A204.1 (cell line): Measurements from ENCODE around the gene PRICKLE4.

Source experiments
- FAIRE-seq: peaks from 2 replicates; lab custom pipeline; 2012; peaks lifted over from hg19 to GRCh38; lab: Jason Lieb, UNC

Gene PRICKLE4

GRCh38 chr6:41771058-41771983 is 9.3 kb upstream of the PRICKLE4 start:
- no peak for FAIRE-seq

GRCh38 chr6:41774841-41775240 is 5.7 kb upstream of the PRICKLE4 start:
- FAIRE-seq, result no peak

- no peak for FAIRE-seq
These were observed 5.2 kb upstream of the PRICKLE4 start for GRCh38 chr6:41775293-41775882.

- FAIRE-seq, result no peak
These were observed 2.9 kb upstream of the PRICKLE4 start for GRCh38 chr6:41777551-41778285.

GRCh38 chr6:41778895-41779294 is 1.7 kb upstream of the PRICKLE4 start:
- no peak for FAIRE-seq

- FAIRE-seq, result no peak
These were observed 1.2 kb upstream of the PRICKLE4 start for GRCh38 chr6:41779336-41779735.

- no peak for FAIRE-seq
These were observed 613 bp upstream of the PRICKLE4 start, which contains the start of gene FRS3 for GRCh38 chr6:41779788-41780550. FRS3 (minus strand) TSS chr6:41779900; CDS start chr6:41776987, 2,913 bp downstream.

- no peak for FAIRE-seq
These were observed 766 bp downstream of the PRICKLE4 start for GRCh38 chr6:41781366-41781730.

- FAIRE-seq, result no peak
These were observed 2.7 kb downstream of the PRICKLE4 start for GRCh38 chr6:41783106-41783780.

GRCh38 chr6:41784581-41785171 is 4.1 kb downstream of the PRICKLE4 start:
- no peak for FAIRE-seq

- no peak for FAIRE-seq
These were observed 4.7 kb downstream of the PRICKLE4 start for GRCh38 chr6:41785254-41785653.

GRCh38 chr6:41785689-41786450 is 5.3 kb downstream of the PRICKLE4 start:
- no peak for FAIRE-seq

- FAIRE-seq, result no peak
These were observed 6.1 kb downstream of the PRICKLE4 start for GRCh38 chr6:41786451-41787218.

GRCh38 chr6:41787219-41787917 is 6.8 kb downstream of the PRICKLE4 start, which contains the start of gene TOMM6:
TOMM6 (plus strand) TSS chr6:41787694; CDS start chr6:41787698, 4 bp downstream.
- FAIRE-seq, result peak; percentile 23

- no peak for FAIRE-seq
These were observed 8.8 kb downstream of the PRICKLE4 start for GRCh38 chr6:41789390-41789724.

- FAIRE-seq, result no peak
These were observed 9.5 kb downstream of the PRICKLE4 start for GRCh38 chr6:41790045-41790444.

- FAIRE-seq, result no peak
These were observed 10.7 kb downstream of the PRICKLE4 start for GRCh38 chr6:41791305-41791704.

- no peak for FAIRE-seq
These were observed 11.4 kb downstream of the PRICKLE4 start for GRCh38 chr6:41791984-41792383.

- no peak for FAIRE-seq
These were observed 15.9 kb downstream of the PRICKLE4 start for GRCh38 chr6:41796474-41796873.
